H1 (cell line): ENCODE measurements around the gene RPS6KA2. TPM values are rescaled to one million over a fixed set of nuclear protein-coding genes. Genes with fewer than 3 reads are reported as not detected.
A peak's percentile ranks its signal among the peaks of the same experiment; 100 is the strongest.

Experiments used
- CTCF ChIA-PET: fragments of 300-600 bp; sonication (Branson Sonifier 250); formaldehyde crosslinking; loops from one replicate; lab custom pipeline; 2021; ENCODE audit not compliant: partially characterized antibody; lab: Charles Lee
- POLR2A ChIA-PET: fragments of 300-600 bp; sonication (Branson Sonifier 250); formaldehyde crosslinking; loops from one replicate; lab custom pipeline; 2021; ENCODE audit warnings: inconsistent platforms; ENCODE audit not compliant: partially characterized antibody; lab: Charles Lee
- DNase-seq, 2 experiments: peaks; one replicate each; pipeline versions ENCODE4 v3.0.0 to v3.0.0-alpha.2; 2010 to 2022; ENCODE audit warnings: low spot score in 2 of 2, low read depth in 1 of 2, mixed read lengths in 1 of 2
- FAIRE-seq: peaks from 2 replicates; lab custom pipeline; 2011; peaks lifted over from hg19 to GRCh38; lab: Jason Lieb, UNC
- H2AFZ ChIP-seq: 2 replicates; pipeline ENCODE4 v1.8.1; 2012; ENCODE audit warnings: low read length, inconsistent platforms
- H2AK5ac ChIP-seq: 2 replicates; pipeline ENCODE4 v1.6.1; 2013; ENCODE audit warnings: low read depth, low read length
- H2BK120ac ChIP-seq: replicated peaks from 2 replicates; pipeline ENCODE3; 2013; ENCODE audit warnings: low read depth, low read length, inconsistent platforms
- H2BK12ac ChIP-seq: 2 replicates; pipeline ENCODE4 v1.6.1; 2013; ENCODE audit warnings: low read depth, low read length
- H2BK15ac ChIP-seq: 2 replicates; pipeline ENCODE4 v1.6.1; 2013; ENCODE audit warnings: low read length
- H2BK20ac ChIP-seq: 2 replicates; pipeline ENCODE4 v1.6.1; 2013; ENCODE audit warnings: low read length
- H2BK5ac ChIP-seq: 2 replicates; pipeline ENCODE4 v1.6.1; 2013; ENCODE audit warnings: low read depth, low read length
- H3K14ac ChIP-seq: 2 replicates; pipeline ENCODE4 v1.6.1; 2013; ENCODE audit warnings: inconsistent platforms; ENCODE audit not compliant: insufficient read length
- H3K18ac ChIP-seq: 2 replicates; pipeline ENCODE4 v1.6.1; 2013; ENCODE audit warnings: low read length; ENCODE audit errors: extremely low read depth
- H3K23ac ChIP-seq: 2 replicates; pipeline ENCODE4 v1.6.1; 2013; ENCODE audit warnings: inconsistent platforms; ENCODE audit not compliant: insufficient read length
- H3K23me2 ChIP-seq: 2 replicates; pipeline ENCODE4 v1.6.1; 2013; ENCODE audit warnings: low read depth, low read length
- H3K27ac ChIP-seq: 2 replicates; pipeline ENCODE4 v1.6.1; 2011; ENCODE audit warnings: low read depth, low read length, inconsistent platforms
- H3K27me3 ChIP-seq, 4 experiments: replicated peaks in 1 of 4; 1 replicate in 1 of 4; 2 replicates in 3 of 4; pipeline versions ENCODE4 v1.6.1 to v1.8.1; 2011 to 2013; ENCODE audit warnings: low read length in 3 of 4, mild to moderate bottlenecking in 3 of 4, inconsistent platforms in 2 of 4, mixed read lengths in 2 of 4, moderate library complexity in 1 of 4; ENCODE audit not compliant: control insufficient read depth in 3 of 4, insufficient read depth in 3 of 4; ENCODE audit errors: extremely low read depth in 1 of 4
- H3K36me3 ChIP-seq, 4 experiments: 2 replicates each; pipeline versions ENCODE4 v1.6.1 to v1.8.1; 2011 to 2013; ENCODE audit warnings: mild to moderate bottlenecking in 4 of 4, low read length in 3 of 4, moderate library complexity in 2 of 4, control low read depth in 1 of 4, inconsistent platforms in 1 of 4; ENCODE audit not compliant: insufficient read depth in 4 of 4, control insufficient read depth in 2 of 4
- H3K4ac ChIP-seq: replicated peaks from 2 replicates; pipeline ENCODE3; 2013; ENCODE audit warnings: low read length, low read depth, mixed read lengths, inconsistent platforms; ENCODE audit not compliant: insufficient read length
- H3K4me1 ChIP-seq, 4 experiments: replicated peaks in 1 of 4; 1 replicate in 1 of 4; 2 replicates in 3 of 4; pipeline versions ENCODE4 v1.6.1 to v1.8.1; 2011 to 2013; ENCODE audit warnings: low read length in 3 of 4, inconsistent platforms in 2 of 4, mixed read lengths in 1 of 4; ENCODE audit not compliant: insufficient read depth in 4 of 4, control insufficient read depth in 3 of 4
- H3K4me2 ChIP-seq, 2 experiments: 2 replicates each; pipeline versions ENCODE4 v1.6.1 to v1.8.1; 2011 to 2013; ENCODE audit warnings: low read depth in 2 of 2, low read length in 2 of 2, control low read depth in 1 of 2, inconsistent platforms in 1 of 2, mild to moderate bottlenecking in 1 of 2; ENCODE audit not compliant: insufficient read depth in 1 of 2
- H3K4me3 ChIP-seq, 4 experiments: fragments of 200-600, 300-600 bp in 1 of 4; sonication (generic), shearing (Covaris generic), sonication (Bioruptor Twin) in 1 of 4; 2 replicates each; pipeline versions ENCODE4 v1.5.1 to v1.8.1; 2011 to 2016; ENCODE audit warnings: low read length in 4 of 4, low read depth in 3 of 4, control low read depth in 2 of 4, inconsistent platforms in 2 of 4, mild to moderate bottlenecking in 2 of 4, mixed read lengths in 1 of 4, moderate library complexity in 1 of 4; ENCODE audit not compliant: insufficient read depth in 2 of 4; ENCODE audit errors: extremely low read depth in 1 of 4
- H3K56ac ChIP-seq: replicated peaks from 2 replicates; pipeline ENCODE3; 2013; ENCODE audit warnings: low read depth, mild to moderate bottlenecking, mixed read lengths, low read length, inconsistent platforms; ENCODE audit not compliant: insufficient read length
- H3K79me1 ChIP-seq: 2 replicates; pipeline ENCODE4 v1.6.1; 2013; ENCODE audit warnings: low read depth, low read length, control low read depth
- H3K79me2 ChIP-seq, 2 experiments: 2 replicates each; pipeline versions ENCODE4 v1.6.1 to v1.8.1; 2012 to 2013; ENCODE audit warnings: low read length in 2 of 2, mild to moderate bottlenecking in 2 of 2, inconsistent platforms in 1 of 2; ENCODE audit not compliant: insufficient read depth in 2 of 2, control insufficient read depth in 1 of 2
- H3K9ac ChIP-seq, 4 experiments: replicated peaks in 1 of 4; 1 replicate in 1 of 4; 2 replicates in 3 of 4; pipeline versions ENCODE4 v1.6.1 to v1.8.1; 2011 to 2013; ENCODE audit warnings: low read depth in 3 of 4, low read length in 3 of 4, control low read depth in 2 of 4, mild to moderate bottlenecking in 2 of 4, moderate library complexity in 2 of 4, inconsistent platforms in 1 of 4; ENCODE audit errors: extremely low read depth in 1 of 4
- H3K9me3 ChIP-seq, 2 experiments: 2 replicates each; pipeline versions ENCODE4 v1.6.1 to v1.8.1; 2012 to 2013; ENCODE audit warnings: mild to moderate bottlenecking in 2 of 2, moderate library complexity in 2 of 2, control low read depth in 1 of 2, inconsistent platforms in 1 of 2, low read depth in 1 of 2, low read length in 1 of 2, mixed read lengths in 1 of 2; ENCODE audit not compliant: insufficient read depth in 2 of 2
- H4K20me1 ChIP-seq, 2 experiments: replicated peaks in 1 of 2; 2 replicates each; pipeline versions ENCODE3 to v1.8.1; 2011 to 2013; ENCODE audit warnings: inconsistent platforms in 2 of 2, low read length in 2 of 2, mild to moderate bottlenecking in 1 of 2; ENCODE audit not compliant: insufficient read depth in 2 of 2, control insufficient read depth in 1 of 2
- H4K5ac ChIP-seq: 2 replicates; pipeline ENCODE4 v1.6.1; 2013; ENCODE audit warnings: low read length, low read depth, mixed read lengths, inconsistent platforms; ENCODE audit not compliant: insufficient read length
- H4K8ac ChIP-seq: 2 replicates; pipeline ENCODE4 v1.8.0; 2013; ENCODE audit warnings: mild to moderate bottlenecking, moderate library complexity, low read length, inconsistent platforms; ENCODE audit not compliant: insufficient read depth; ENCODE audit errors: extremely low read depth
- H4K91ac ChIP-seq: replicated peaks from 2 replicates; pipeline ENCODE3; 2013; ENCODE audit warnings: low read length, mixed read lengths, inconsistent platforms; ENCODE audit not compliant: insufficient read length
- TBP ChIP-seq: IDR thresholded peaks from 2 replicates; pipeline ENCODE4 v1.6.1; 2011; ENCODE audit warnings: low read depth, low read length, improper control_type of control experiment
- WGBS, 2 experiments: shearing (Covaris generic) in 1 of 2; methylation state at CpG; one replicate each; pipeline versions ENCODE4 v1.1.6 to v1.1.7; 2013 to 2015; ENCODE audit warnings: low lambda C conversion rate in 2 of 2, mixed read lengths in 2 of 2, inconsistent platforms in 1 of 2, low coverage in 1 of 2, missing lambda C conversion rate in 1 of 2; ENCODE audit not compliant: insufficient replicate concordance in 2 of 2, insufficient coverage in 1 of 2, insufficient read length in 1 of 2; ENCODE audit errors: extremely low coverage in 1 of 2, missing lambda C conversion rate in 1 of 2; 5-methylcytosine and 5-hydroxymethylcytosine counted together
- polyA plus RNA-seq, 7 experiments: library from polyadenylated mRNA; depleted of rRNA in 3 of 7; stranded (reverse) in 5 of 7; unstranded in 2 of 7; fragments of >200 nt in 5 of 7; fragments of 200-250 nt in 2 of 7; gene quantifications; 1 replicate in 5 of 7; 2 replicates in 1 of 7; 4 replicates in 1 of 7; pipeline versions ENCODE4 v1.2.1 to v1.2.3, GENCODE V29; 2011 to 2013; ENCODE audit warnings: missing spikeins in 2 of 7, mixed read lengths in 2 of 7
- total RNA-seq: library from RNA; stranded (reverse); fragmentation: NEBNext Ultra II Directional; extraction: Animal tissue kit (Norgen Biotek cat#: 25700); gene quantifications from 2 replicates; pipeline ENCODE4 v1.2.1, GENCODE V29; 2021

RPS6KA2 gene
- total and polyA plus RNA-seq, 2 of the 8 experiments (the other 6 are each of a cell fraction or from before 2014, with no cell fraction given) = 8.8 to 25.7 TPM

DNA sequence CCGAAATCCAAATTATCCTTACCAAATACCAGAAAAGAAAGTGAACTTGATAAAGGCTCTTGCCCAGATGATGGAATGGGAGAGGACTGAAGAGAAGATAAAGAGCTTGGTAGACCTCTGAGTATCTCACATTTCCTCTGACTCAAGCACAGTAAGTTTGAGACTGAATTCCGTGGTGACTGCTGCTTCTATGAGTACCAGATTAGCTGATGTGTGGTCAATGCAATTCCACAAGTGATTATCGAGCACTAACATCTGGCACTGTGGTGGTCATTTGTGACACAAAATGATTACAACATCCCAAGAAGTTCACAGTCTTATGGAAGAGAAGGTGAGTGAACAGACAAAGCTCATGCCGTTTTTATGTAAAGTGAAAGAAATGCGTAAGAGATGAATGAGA, 2.6 kb upstream of the RPS6KA2 start:
- Histone ChIP-seq H2BK15ac (no peak overlapping the region), H2BK12ac (no peak overlapping the region), H3K9ac (no peak overlapping the region), H3K23me2 (peaks cover 7% of the 10 kb centered on the region), H3K23ac (no peak overlapping the region), H4K91ac (no peak overlapping the region), H3K56ac (no peak overlapping the region), H4K8ac (no peak overlapping the region), H2BK20ac (no peak overlapping the region), H2AFZ (no peak overlapping the region), H3K79me1 (no peaks in the 10 kb centered on the region), H2BK5ac (no peak overlapping the region), H2BK120ac (no peak overlapping the region), H3K79me2 (peaks cover 0 to 10% of the 10 kb centered on the region in 2 experiments; a peak in 2 of 4 replicates), H2AK5ac (peak overlapping the region; percentile 34; the same call in 1 of the 2 replicates), H3K14ac (no peak overlapping the region), H3K4me2 (no peak overlapping the region; a peak in 1 of 4 replicates), H4K20me1 (no peaks in the 10 kb centered on the region), H3K4me3 (no peak overlapping the region), H3K18ac (no peak overlapping the region), H3K27ac (no peak overlapping the region), H4K5ac (no peak overlapping the region), H3K27me3 (peaks cover 0 to 31% (median 15%) of the 10 kb centered on the region in 4 experiments; a peak in 6 of 7 replicates), H3K36me3 (no peaks in the 10 kb centered on the region), H3K4ac (no peak overlapping the region), H3K9me3 (no peaks in the 10 kb centered on the region), H3K4me1 (peaks cover 3 to 14% (median 9%) of the 10 kb centered on the region in 4 experiments; a peak in 6 of 7 replicates)
- 81% methylated on average over 5 of the region's 5 CpGs; no CpG with 5 or more reads in 1 of the 2 experiments for WGBS, 2 experiments
- FAIRE-seq (no peak), DNase-seq (no peak)
- CTCF ChIA-PET = interaction anchor here (0.6 to 0.8 kb wide), 2 partner anchors 47 to 318 kb away, joined by 3 read pairs; no protein-coding TSS in a partner anchor
- POLR2A ChIA-PET = interaction anchor here (0.8 kb wide), 1 partner anchor 9 kb away, joined by 3 read pairs; no protein-coding TSS in a partner anchor
- TF ChIP-seq TBP = no peak
